ENCODE measurements around the gene GPR37L1. TPM values are rescaled to one million over a fixed set of nuclear protein-coding genes. Genes with fewer than 3 reads are reported as not detected.

GPR37L1 gene
- total RNA-seq, 8 experiments from 2014 or later = 0.27 to 9.8 (median 0.64) TPM

DNA sequence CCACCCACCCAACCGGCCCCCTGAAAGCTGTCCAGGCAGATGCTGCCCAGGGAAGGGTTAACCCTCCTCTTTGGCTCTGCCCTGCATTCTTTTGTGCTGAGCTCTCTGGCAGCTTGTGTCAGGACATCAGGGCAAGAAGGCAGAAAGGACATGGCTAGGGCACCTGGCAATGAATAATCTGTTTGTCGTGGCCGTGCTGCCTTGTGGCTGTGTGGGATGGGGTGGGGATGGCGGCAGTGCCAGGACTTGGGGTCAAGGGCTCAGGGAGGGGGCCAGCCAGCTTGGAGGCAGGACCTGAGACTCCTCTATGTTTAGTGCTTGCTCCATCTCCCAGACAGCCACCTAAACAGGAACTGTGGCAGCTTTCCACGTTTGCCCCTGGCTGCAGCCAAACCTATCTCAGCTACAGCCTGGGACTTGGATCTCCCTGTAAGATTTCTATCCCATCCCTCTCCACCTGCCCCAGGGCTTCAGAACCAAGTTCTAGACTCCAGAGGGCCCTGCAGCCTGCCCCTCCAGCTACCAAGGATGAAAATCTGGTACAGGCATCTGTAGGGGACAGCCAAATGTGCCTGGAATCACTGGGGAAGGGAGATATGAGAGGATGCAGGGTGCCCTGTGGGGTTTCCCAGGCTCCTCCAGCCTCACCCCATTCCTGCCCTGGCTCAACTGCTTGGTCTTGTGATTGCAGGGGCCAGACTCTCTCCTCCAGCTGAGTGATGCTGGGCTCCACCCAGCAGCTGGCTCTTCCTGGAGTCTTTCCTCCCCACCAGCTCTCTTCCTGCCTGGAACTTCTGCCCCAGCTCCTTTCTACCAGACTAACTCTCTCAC, 9.6 kb upstream of the GPR37L1 start:
- peak; percentile 36 to 95 (median 64) for ATAC-seq (replicated peaks in 6 of 8)
- no peak overlapping the region for H3K27ac ChIP-seq
- H3K4me3 ChIP-seq = no peak overlapping the region
- in situ Hi-C loops (cut with MboI; ENCODE audit: low pct_unique_long_range_greater_than_20kb in 2 of 9, low sequenced_read_pairs in 9 of 9, unreplicated experiment in 9 of 9) = loop anchor here in 5 of 9 experiments (10.0 to 25.0 kb wide), 5 partner anchors 98 to 226 kb away; partner anchors contain the start of genes ELF3 (in 4 of the 5) and SHISA4 (in 1 of the 5)
- 17 to 80% methylated on average over 1 of the region's 5 CpGs; no CpG with 5 or more reads in 8 of the 10 experiments for WGBS, 10 experiments
- peaks cover 16% of the 10 kb centered on the region in 2 donors for H3K4me1 ChIP-seq (replicated peaks in 1 of 2)

DNA sequence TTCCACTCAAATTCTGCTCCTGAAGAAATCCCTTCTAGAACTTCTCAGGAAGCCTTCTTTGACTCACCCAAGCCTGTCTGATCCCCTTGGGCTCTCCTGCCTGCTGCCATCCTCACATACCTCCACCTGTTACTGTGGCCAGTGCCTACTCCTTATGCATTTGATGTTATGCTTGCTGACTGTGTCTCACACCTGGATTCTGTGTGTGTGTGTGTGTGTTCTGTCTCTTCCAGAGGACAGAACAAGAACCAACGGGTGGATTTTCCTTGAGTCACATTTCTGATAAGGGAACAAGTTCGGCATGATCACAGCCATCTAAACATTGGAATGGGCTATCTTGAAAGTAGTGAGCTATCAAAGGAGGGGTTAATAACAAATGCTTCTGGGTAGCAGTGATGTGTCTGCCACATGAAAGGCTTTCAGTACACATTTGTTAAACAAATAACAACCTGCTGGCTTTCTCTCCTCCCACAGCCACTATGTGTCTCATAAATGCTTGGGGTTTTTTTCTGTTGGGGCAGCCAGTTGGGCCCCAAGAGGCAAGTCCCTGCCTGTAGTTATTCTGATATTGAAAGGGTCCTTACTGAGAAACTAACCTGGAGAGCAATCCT, 8.9 kb upstream of the GPR37L1 start:
- ATAC-seq (replicated peaks in 6 of 8) = peak in 4 of 8 experiments; percentile 2 to 42 (median 14)
- no peak overlapping the region for H3K4me3 ChIP-seq
- WGBS, 10 experiments = 52 to 100% (median 71%) methylated on average over 1 to 2 of the region's 2 CpGs; no CpG with 5 or more reads in 3 of the 10 experiments
- in situ Hi-C loops (cut with MboI; ENCODE audit: low pct_unique_long_range_greater_than_20kb in 2 of 9, low sequenced_read_pairs in 9 of 9, unreplicated experiment in 9 of 9) = loop anchor here in 5 of 9 experiments (10.0 to 25.0 kb wide), 5 partner anchors 99 to 226 kb away; partner anchors contain the start of genes ELF3 (in 4 of the 5) and SHISA4 (in 1 of the 5)
- no peak overlapping the region for H3K27ac ChIP-seq
- peaks cover 10 to 14% of the 10 kb centered on the region in 2 donors for H3K4me1 ChIP-seq (replicated peaks in 1 of 2)

DNA sequence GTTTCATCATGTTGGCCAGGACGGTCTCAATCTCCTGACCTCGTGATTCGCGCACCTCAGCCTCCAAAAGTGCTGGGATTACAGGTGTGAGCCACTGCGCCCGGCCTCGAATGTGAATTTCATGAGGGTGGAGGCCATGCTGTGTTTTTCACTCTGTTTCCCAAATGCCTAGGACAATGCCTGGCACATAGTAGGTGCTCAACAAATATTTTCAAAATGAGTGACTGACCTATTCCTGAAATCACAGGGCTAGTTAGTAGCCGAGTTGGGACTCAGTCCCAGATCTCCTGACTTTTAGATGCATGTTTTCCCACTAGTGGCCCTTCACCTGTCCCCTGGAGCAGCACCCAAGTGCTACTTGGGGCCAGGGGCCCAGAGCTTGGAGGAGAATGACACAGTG, 6.4 kb upstream of the GPR37L1 start:
- WGBS, 10 experiments = 40 to 98% (median 94%) methylated on average over 1 to 8 of the region's 8 CpGs; no CpG with 5 or more reads in 4 of the 10 experiments
- Histone ChIP-seq H3K4me3 (no peak overlapping the region), H3K4me1 (replicated peaks in 1 of 2) (peaks cover 10 to 14% of the 10 kb centered on the region in 2 donors), H3K27ac (no peak overlapping the region)
- in situ Hi-C loops (cut with MboI; ENCODE audit: low pct_unique_long_range_greater_than_20kb in 2 of 9, low sequenced_read_pairs in 9 of 9, unreplicated experiment in 9 of 9) = loop anchor here in 6 of 9 experiments (5.0 to 25.0 kb wide), 6 partner anchors 101 to 229 kb away; partner anchors contain the start of genes ELF3 (in 5 of the 6) and SHISA4 (in 1 of the 6)
- ATAC-seq (replicated peaks in 6 of 8) = no peak

DNA sequence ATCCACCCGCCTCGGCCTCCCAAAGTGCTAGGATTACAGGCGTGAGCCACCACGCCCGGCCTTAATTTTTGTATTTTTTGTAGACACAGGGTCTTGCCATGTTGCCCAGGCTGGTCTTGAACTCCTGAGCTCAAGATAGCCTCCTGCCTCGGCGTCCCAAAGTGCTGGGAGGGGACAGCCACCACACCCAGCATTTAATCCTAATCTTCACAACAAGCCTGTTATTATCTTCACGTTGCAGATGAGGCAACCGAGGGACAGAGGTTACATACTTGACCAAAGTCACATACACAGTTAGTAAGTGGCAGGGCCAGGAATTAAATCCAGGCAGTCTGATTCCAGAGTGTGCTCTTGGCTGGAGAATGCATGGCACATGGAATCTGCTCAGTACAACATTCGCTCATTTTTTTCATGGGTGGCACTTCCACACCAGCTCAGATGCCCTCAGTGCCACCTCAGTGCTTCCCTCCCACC, 4.8 kb upstream of the GPR37L1 start:
- 20 to 100% (median 83%) methylated on average over 1 to 10 of the region's 10 CpGs; no CpG with 5 or more reads in 2 of the 10 experiments for WGBS, 10 experiments
- in situ Hi-C loops (cut with MboI; ENCODE audit: low pct_unique_long_range_greater_than_20kb in 2 of 9, low sequenced_read_pairs in 9 of 9, unreplicated experiment in 9 of 9) = loop anchor here in 6 of 9 experiments (5.0 to 25.0 kb wide), 6 partner anchors 103 to 231 kb away; partner anchors contain the start of genes ELF3 (in 5 of the 6) and SHISA4 (in 1 of the 6)

DNA sequence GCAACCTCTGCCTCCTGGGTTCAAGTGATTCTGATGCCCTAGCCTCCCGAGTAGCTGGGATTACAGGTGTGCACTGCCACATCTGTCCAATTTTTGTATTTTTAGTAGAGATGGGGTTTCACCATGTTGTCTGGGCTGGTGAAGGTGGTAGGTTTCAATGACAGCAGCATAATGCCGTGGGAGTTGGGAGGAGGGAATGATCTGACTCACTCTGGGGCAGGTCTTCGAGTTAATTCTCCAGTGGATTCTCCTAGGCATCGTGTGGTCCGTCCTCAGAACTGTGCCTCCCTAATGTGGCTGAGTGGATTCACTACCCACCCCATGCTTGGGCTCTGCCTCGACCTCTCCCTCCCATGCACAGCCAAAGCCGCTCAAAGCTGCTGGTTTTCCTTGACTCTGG, 1.7 kb upstream of the GPR37L1 start:
- peaks cover 5 to 24% of the 10 kb centered on the region in 2 donors for H3K4me1 ChIP-seq (replicated peaks in 1 of 2)
- WGBS, 10 experiments = 0 to 100% (median 72%) methylated on average over 1 to 5 of the region's 7 CpGs; no CpG with 5 or more reads in 4 of the 10 experiments
- in situ Hi-C loops (cut with MboI; ENCODE audit: low pct_unique_long_range_greater_than_20kb in 2 of 9, low sequenced_read_pairs in 9 of 9, unreplicated experiment in 9 of 9) = loop anchor here in 4 of 9 experiments (10.0 to 25.0 kb wide), 3 partner anchors 106 to 234 kb away; partner anchors contain the start of genes ELF3 (in 3 of the 4) and SHISA4 (in 1 of the 4)
- no peak overlapping the region for H3K4me3 ChIP-seq
- H3K27ac ChIP-seq = no peak overlapping the region
- no peak for ATAC-seq (replicated peaks in 6 of 8)

More for the DNA sequence above, 4.8 kb upstream of the GPR37L1 start:
- peaks cover 13 to 20% of the 10 kb centered on the region in 2 donors for H3K4me1 ChIP-seq (replicated peaks in 1 of 2)
- H3K4me3 ChIP-seq = no peak overlapping the region
- ATAC-seq (replicated peaks in 6 of 8) = no peak
- no peak overlapping the region for H3K27ac ChIP-seq

DNA sequence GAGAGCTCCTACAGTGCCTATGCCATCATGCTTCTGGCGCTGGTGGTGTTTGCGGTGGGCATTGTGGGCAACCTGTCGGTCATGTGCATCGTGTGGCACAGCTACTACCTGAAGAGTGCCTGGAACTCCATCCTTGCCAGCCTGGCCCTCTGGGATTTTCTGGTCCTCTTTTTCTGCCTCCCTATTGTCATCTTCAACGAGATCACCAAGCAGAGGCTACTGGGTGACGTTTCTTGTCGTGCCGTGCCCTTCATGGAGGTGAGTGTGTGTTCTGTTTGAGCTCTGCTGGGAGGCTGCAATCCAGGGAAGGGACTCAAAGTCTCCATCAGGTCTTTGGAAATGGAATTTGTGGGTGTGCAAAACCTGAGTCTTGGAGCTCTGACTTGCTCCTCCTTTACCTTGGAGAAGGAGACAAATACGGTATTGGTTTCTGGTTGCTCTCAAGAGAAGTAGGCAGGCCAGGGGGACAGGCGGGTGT, 658 bp downstream of the GPR37L1 start:
- in situ Hi-C loops (cut with MboI; ENCODE audit: low pct_unique_long_range_greater_than_20kb in 2 of 9, low sequenced_read_pairs in 9 of 9, unreplicated experiment in 9 of 9) = loop anchor here in 4 of 9 experiments (10.0 to 25.0 kb wide), 3 partner anchors 109 to 236 kb away; partner anchors contain the start of genes ELF3 (in 3 of the 4) and SHISA4 (in 1 of the 4)
- WGBS, 10 experiments = 80 to 100% (median 100%) methylated on average over 1 to 9 of the region's 10 CpGs; no CpG with 5 or more reads in 2 of the 10 experiments
- peaks cover 5 to 24% of the 10 kb centered on the region in 2 donors for H3K4me1 ChIP-seq (replicated peaks in 1 of 2)
- no peak overlapping the region for H3K27ac ChIP-seq
- H3K4me3 ChIP-seq = no peak overlapping the region
- no peak for ATAC-seq (replicated peaks in 6 of 8)

DNA sequence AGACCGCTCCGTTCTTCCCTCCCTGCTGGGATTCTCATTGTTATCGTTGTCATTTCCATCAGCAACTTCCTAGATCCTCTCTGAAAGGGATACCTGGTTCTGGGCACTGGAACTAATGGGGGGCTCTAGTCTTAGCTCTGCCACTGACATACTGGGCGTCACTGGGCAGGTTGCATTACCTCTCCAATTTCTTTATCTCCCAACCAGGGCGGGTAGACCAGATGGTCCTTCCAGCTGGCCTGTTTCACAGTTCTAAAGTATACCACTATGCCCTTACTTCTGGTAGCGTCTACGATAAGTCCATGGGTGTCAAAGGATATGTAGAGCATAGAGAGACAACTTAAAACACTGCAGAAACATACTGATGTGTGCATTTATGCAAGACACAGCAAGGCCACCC, 1.4 kb downstream of the GPR37L1 start:
- ATAC-seq (replicated peaks in 6 of 8) = no peak
- in situ Hi-C loops (cut with MboI; ENCODE audit: low pct_unique_long_range_greater_than_20kb in 2 of 9, low sequenced_read_pairs in 9 of 9, unreplicated experiment in 9 of 9) = loop anchor here in 4 of 9 experiments (10.0 to 25.0 kb wide), 3 partner anchors 109 to 237 kb away; partner anchors contain the start of genes ELF3 (in 3 of the 4) and SHISA4 (in 1 of the 4)
- Histone ChIP-seq H3K27ac (no peak overlapping the region), H3K4me3 (no peak overlapping the region), H3K4me1 (replicated peaks in 1 of 2) (peaks cover 5 to 24% of the 10 kb centered on the region in 2 donors)
- 53 to 90% (median 80%) methylated on average over 3 to 7 of the region's 7 CpGs; no CpG with 5 or more reads in 4 of the 10 experiments for WGBS, 10 experiments

DNA sequence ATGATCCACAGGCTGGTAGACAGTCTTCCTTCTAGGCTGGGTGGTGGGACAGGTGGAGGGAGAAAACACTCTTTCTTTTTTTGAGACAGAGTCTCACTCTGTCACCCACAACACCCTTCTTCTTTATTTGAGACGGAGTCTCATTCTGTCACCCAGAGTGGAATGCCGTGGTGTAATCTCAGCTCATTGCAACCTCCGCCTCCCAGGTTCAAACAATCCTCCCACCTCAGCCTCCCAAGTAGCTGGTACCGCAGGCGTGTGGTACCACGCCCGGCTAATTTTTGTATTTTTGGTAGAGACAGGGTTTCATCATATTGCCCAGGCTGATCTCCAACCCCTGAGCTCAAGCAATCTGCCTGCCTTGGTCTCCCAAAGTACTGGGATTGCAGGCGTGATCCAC, 2.9 kb downstream of the GPR37L1 start:
- no peak overlapping the region for H3K4me3 ChIP-seq

DNA sequence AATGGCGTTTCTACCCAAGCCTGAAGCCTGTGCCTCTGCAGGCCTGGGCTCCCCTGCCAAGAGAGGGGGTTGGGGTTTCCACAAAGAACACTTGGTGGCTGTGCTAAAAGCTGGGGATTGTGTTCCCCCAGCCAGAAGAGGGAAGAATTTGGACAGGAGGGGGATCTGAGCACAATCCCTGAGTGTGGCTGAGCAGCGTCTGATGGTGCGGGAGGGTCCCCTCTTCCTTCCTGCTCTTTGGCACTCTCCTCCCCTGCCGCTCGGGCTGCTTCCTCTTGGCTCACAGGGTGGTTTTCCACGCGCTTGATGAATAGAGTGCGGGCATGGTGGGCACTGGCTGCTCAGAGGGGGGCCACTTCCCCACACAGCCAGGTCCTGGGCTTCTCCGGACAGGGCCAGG, 3.7 kb downstream of the GPR37L1 start:
- 0 to 100% (median 67%) methylated on average over 1 to 8 of the region's 9 CpGs; no CpG with 5 or more reads in 1 of the 10 experiments for WGBS, 10 experiments
- Histone ChIP-seq H3K4me3 (no peak overlapping the region), H3K4me1 (replicated peaks in 1 of 2) (peaks cover 22 to 42% of the 10 kb centered on the region in 2 donors), H3K27ac (no peak overlapping the region)
- no peak for ATAC-seq (replicated peaks in 6 of 8)
- in situ Hi-C loops (cut with MboI; ENCODE audit: low pct_unique_long_range_greater_than_20kb in 2 of 9, low sequenced_read_pairs in 9 of 9, unreplicated experiment in 9 of 9) = loop anchor here in 6 of 9 experiments (10.0 to 25.0 kb wide), 3 partner anchors 112 to 589 kb away; partner anchors contain the start of genes SHISA4 (in 4 of the 6), ELF3 (in 2 of the 6) and NAV1 (in 1 of the 6)

More for the DNA sequence above, 2.9 kb downstream of the GPR37L1 start:
- Histone ChIP-seq H3K4me1 (replicated peaks in 1 of 2) (peaks cover 18 to 38% of the 10 kb centered on the region in 2 donors), H3K27ac (no peak overlapping the region)
- no peak for ATAC-seq (replicated peaks in 6 of 8)
- 83 to 100% (median 91%) methylated on average over 1 to 8 of the region's 8 CpGs; no CpG with 5 or more reads in 4 of the 10 experiments for WGBS, 10 experiments
- in situ Hi-C loops (cut with MboI; ENCODE audit: low pct_unique_long_range_greater_than_20kb in 2 of 9, low sequenced_read_pairs in 9 of 9, unreplicated experiment in 9 of 9) = loop anchor here in 6 of 9 experiments (10.0 to 25.0 kb wide), 3 partner anchors 111 to 588 kb away; partner anchors contain the start of genes SHISA4 (in 4 of the 6), ELF3 (in 2 of the 6) and NAV1 (in 1 of the 6)

DNA sequence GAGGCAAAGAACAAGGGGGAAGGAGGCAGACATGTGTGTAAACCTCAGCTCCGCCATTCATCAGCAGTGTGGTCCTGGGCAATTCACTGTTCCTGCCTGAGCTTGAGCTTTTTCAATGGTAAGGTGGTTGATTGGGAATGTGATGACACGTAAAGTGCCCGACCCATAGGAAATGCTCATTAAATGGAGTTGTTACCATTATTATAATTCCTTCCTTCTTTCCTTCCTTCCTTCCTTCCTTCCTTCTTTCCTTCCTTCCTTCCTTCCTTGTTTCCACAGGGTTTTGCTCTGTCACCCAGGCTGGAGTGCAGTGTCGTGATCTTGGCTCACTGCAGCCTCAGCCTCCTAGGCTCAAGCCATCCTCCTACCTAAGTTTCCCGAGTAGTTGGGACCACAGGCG, 4.3 kb downstream of the GPR37L1 start:
- 80 to 100% (median 98%) methylated on average over 1 to 5 of the region's 6 CpGs; no CpG with 5 or more reads in 4 of the 10 experiments for WGBS, 10 experiments
- in situ Hi-C loops (cut with MboI; ENCODE audit: low pct_unique_long_range_greater_than_20kb in 2 of 9, low sequenced_read_pairs in 9 of 9, unreplicated experiment in 9 of 9) = loop anchor here in 6 of 9 experiments (10.0 to 25.0 kb wide), 3 partner anchors 112 to 590 kb away; partner anchors contain the start of genes SHISA4 (in 4 of the 6), ELF3 (in 2 of the 6) and NAV1 (in 1 of the 6)
- Histone ChIP-seq H3K4me3 (no peak overlapping the region), H3K27ac (no peak overlapping the region), H3K4me1 (replicated peaks in 1 of 2) (peaks cover 22 to 46% of the 10 kb centered on the region in 2 donors)
- ATAC-seq (replicated peaks in 6 of 8) = no peak

DNA sequence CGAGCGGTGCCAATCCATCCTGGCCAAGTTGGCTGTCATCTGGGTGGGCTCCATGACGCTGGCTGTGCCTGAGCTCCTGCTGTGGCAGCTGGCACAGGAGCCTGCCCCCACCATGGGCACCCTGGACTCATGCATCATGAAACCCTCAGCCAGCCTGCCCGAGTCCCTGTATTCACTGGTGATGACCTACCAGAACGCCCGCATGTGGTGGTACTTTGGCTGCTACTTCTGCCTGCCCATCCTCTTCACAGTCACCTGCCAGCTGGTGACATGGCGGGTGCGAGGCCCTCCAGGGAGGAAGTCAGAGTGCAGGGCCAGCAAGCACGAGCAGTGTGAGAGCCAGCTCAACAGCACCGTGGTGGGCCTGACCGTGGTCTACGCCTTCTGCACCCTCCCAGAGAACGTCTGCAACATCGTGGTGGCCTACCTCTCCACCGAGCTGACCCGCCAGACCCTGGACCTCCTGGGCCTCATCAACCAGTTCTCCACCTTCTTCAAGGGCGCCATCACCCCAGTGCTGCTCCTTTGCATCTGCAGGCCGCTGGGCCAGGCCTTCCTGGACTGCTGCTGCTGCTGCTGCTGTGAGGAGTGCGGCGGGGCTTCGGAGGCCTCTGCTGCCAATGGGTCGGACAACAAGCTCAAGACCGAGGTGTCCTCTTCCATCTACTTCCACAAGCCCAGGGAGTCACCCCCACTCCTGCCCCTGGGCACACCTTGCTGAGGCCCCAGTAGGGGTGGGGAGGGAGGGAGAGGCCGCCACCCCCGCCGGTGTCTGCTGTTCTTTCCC, 5.3 kb downstream of the GPR37L1 start:
- ATAC-seq (replicated peaks in 6 of 8) = no peak
- WGBS, 10 experiments = 0 to 100% (median 90%) methylated on average over 1 to 15 of the region's 26 CpGs; no CpG with 5 or more reads in 2 of the 10 experiments
- peaks cover 17 to 48% of the 10 kb centered on the region in 2 donors for H3K4me1 ChIP-seq (replicated peaks in 1 of 2)
- H3K27ac ChIP-seq = no peak overlapping the region
- no peak overlapping the region for H3K4me3 ChIP-seq
- in situ Hi-C loops (cut with MboI; ENCODE audit: low pct_unique_long_range_greater_than_20kb in 2 of 9, low sequenced_read_pairs in 9 of 9, unreplicated experiment in 9 of 9) = loop anchor here in 6 of 9 experiments (10.0 to 25.0 kb wide), 3 partner anchors 113 to 591 kb away; partner anchors contain the start of genes SHISA4 (in 4 of the 6), ELF3 (in 2 of the 6) and NAV1 (in 1 of the 6)

Data from motor neuron (in vitro differentiated cells).